GM21526 (cell line): ENCODE results near the gene TMIGD2.
A peak's percentile ranks its signal among the peaks of the same experiment; 100 is the strongest.
"Not testable (repeated sequence)": the region's sequence is repeated elsewhere in the genome, so short reads cannot be mapped to it uniquely, and the experiment has no call there.

ENCODE experiments used
- ATAC-seq: cut with Tn5 transposase; IDR thresholded peaks from one replicate; pipeline ENCODE4 v1.9.1; 2021; ENCODE audit warnings: moderate library complexity; ENCODE audit not compliant: unreplicated experiment, low FRiP score

Gene TMIGD2

GRCh38 chr19:4302243-4302640 lies at the start of gene TMIGD2:
Gene TMIGD2 (minus strand): TSS chr19:4302389. CDS start chr19:4302385, 4 bp downstream.
- no peak for ATAC-seq

- ATAC-seq, result no peak
Observed at GRCh38 chr19:4350726-4351125, 48.5 kb upstream of the TMIGD2 start.

- ATAC-seq, result no peak
Observed at GRCh38 chr19:4350111-4350510, 47.9 kb upstream of the TMIGD2 start.

- ATAC-seq, result not testable (repeated sequence)
Observed at GRCh38 chr19:4349225-4349624, 47.0 kb upstream of the TMIGD2 start.

- ATAC-seq, result no peak
Observed at GRCh38 chr19:4347521-4347920, 45.3 kb upstream of the TMIGD2 start.

- no peak for ATAC-seq
Observed at GRCh38 chr19:4346020-4346383, 43.8 kb upstream of the TMIGD2 start.

GRCh38 chr19:4345342-4346019 lies 43.3 kb upstream of the TMIGD2 start:
- no peak for ATAC-seq

- ATAC-seq, result peak; percentile 43
Observed at GRCh38 chr19:4343370-4344307, 41.5 kb upstream of the TMIGD2 start, which contains the start of gene MPND. Gene MPND (plus strand): TSS chr19:4343562. CDS start chr19:4343594, 32 bp downstream.

- ATAC-seq, result peak; percentile 73
Observed at GRCh38 chr19:4342615-4343369, 40.6 kb upstream of the TMIGD2 start.

- ATAC-seq, result no peak
Observed at GRCh38 chr19:4342314-4342614, 40.1 kb upstream of the TMIGD2 start.

- no peak for ATAC-seq
Observed at GRCh38 chr19:4338441-4339355, 36.5 kb upstream of the TMIGD2 start, which contains the start of gene STAP2. Gene STAP2 (minus strand): TSS chr19:4338827. CDS start chr19:4338753, 74 bp downstream.

- ATAC-seq, result no peak
Observed at GRCh38 chr19:4337906-4338440, 35.8 kb upstream of the TMIGD2 start.

- no peak for ATAC-seq
Observed at GRCh38 chr19:4334929-4335570, 32.9 kb upstream of the TMIGD2 start.

- no peak for ATAC-seq
Observed at GRCh38 chr19:4329858-4330257, 27.7 kb upstream of the TMIGD2 start.

- ATAC-seq, result not testable (repeated sequence)
Observed at GRCh38 chr19:4328991-4329681, 26.9 kb upstream of the TMIGD2 start.

- peak; percentile 57 for ATAC-seq
Observed at GRCh38 chr19:4328243-4328990, 26.2 kb upstream of the TMIGD2 start.

- peak; percentile 13 for ATAC-seq
Observed at GRCh38 chr19:4327877-4328242, 25.7 kb upstream of the TMIGD2 start.
